ENCODE measurements around the gene DHRS2. TPM values are rescaled to one million over a fixed set of nuclear protein-coding genes. Genes with fewer than 3 reads are reported as not detected.
"Not testable (repeated sequence)": the region's sequence is repeated elsewhere in the genome, so short reads cannot be mapped to it uniquely, and the experiment has no call there.

Gene DHRS2
- total RNA-seq, 2 donors from 2014 or later = 1.3 to 3.3 TPM

DNA sequence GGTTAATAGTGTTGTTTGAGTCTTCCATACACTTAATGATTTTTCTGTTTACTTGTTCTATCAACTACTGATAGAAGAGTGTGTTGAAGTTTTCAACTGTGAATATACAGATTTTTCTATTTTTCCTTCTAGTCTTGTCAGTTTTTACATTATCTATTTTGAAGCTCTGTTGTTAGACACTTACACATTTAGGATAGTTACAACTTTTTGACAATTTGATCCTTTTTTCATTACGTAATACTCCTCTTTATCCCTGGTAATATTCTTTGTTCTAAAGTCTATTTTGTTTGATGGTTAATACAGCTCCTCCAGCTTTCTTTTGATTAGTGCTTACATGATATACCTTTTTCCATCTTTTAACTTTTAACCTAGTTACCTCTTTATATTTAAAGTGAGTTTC, 45.2 kb downstream of the DHRS2 start:
- 88 to 90% methylated on average over 1 of the region's 1 CpG for WGBS, 2 donors
- Histone ChIP-seq H3K4me3 (no peak overlapping the region), H3K36me3 (replicated peaks in 1 of 2; ENCODE audit: insufficient read depth in 1 of 2, low read depth in 2 of 2) (no peaks in the 10 kb centered on the region), H3K27me3 (no peaks in the 10 kb centered on the region), H3K9me3 (no peaks in the 10 kb centered on the region), H3K4me1 (no peaks in the 10 kb centered on the region), H3K27ac (no peak overlapping the region)
- ATAC-seq (no peak), DNase-seq (no peak)
- intact Hi-C loops (cut with DNase I) = no loop called here
- TF ChIP-seq, protein P1, sequence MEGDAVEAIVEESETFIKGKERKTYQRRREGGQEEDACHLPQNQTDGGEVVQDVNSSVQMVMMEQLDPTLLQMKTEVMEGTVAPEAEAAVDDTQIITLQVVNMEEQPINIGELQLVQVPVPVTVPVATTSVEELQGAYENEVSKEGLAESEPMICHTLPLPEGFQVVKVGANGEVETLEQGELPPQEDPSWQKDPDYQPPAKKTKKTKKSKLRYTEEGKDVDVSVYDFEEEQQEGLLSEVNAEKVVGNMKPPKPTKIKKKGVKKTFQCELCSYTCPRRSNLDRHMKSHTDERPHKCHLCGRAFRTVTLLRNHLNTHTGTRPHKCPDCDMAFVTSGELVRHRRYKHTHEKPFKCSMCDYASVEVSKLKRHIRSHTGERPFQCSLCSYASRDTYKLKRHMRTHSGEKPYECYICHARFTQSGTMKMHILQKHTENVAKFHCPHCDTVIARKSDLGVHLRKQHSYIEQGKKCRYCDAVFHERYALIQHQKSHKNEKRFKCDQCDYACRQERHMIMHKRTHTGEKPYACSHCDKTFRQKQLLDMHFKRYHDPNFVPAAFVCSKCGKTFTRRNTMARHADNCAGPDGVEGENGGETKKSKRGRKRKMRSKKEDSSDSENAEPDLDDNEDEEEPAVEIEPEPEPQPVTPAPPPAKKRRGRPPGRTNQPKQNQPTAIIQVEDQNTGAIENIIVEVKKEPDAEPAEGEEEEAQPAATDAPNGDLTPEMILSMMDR (IDR thresholded peaks at IDR 0.05) = no peak
- no peak for TF ChIP-seq POLR2A (IDR thresholded peaks at IDR 0.05)

DNA sequence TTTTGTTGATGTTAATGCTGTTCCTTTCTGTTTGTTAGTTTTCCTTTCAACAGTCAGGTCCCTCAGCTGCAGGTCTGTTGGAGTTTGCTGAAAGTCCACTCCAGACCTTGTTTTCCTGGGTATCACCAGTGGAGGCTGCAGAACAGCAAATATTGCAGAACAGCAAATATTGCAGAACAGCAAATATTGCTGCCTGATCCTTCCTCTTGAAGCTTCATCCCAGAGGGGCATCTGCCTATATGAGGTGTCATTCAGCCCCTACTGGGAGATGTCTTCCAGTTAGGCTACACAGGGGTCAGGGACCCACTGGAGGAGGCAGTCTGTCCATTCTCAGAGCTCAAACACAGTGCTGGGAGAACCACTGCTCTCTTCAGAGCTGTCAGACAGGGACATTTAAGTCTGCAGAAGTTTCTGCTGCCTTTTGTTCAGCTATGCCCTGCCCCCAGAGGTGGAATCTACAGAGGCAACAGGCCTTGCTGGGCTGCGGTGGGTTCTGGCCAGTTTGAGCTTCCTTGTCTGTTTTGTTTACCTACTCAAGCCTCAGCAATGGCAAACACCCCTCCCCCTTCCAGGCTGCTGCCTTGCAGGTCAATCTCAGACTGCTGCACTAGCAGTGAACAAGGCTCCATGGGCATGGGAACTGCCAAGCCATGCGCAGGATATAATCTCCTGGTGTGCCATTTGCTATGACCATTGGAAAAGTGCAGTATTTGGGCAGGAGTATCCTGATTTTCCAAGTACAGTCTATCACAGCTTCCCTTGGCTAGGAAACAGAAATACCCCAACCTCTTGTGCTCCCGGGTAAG, 53.7 kb downstream of the DHRS2 start:
- H3K9me3 ChIP-seq; H3K36me3 ChIP-seq (replicated peaks in 1 of 2; ENCODE audit: insufficient read depth in 1 of 2, low read depth in 2 of 2); H3K27ac ChIP-seq; intact Hi-C loops (cut with DNase I); H3K4me3 ChIP-seq; ATAC-seq; H3K27me3 ChIP-seq: not testable (repeated sequence)
- 66 to 70% methylated on average over 3 of the region's 3 CpGs for WGBS, 2 donors
- peak in 1 of 4 donors; percentile 47 for DNase-seq
- H3K4me1 ChIP-seq = peaks cover 29% of the 10 kb centered on the region

DNA sequence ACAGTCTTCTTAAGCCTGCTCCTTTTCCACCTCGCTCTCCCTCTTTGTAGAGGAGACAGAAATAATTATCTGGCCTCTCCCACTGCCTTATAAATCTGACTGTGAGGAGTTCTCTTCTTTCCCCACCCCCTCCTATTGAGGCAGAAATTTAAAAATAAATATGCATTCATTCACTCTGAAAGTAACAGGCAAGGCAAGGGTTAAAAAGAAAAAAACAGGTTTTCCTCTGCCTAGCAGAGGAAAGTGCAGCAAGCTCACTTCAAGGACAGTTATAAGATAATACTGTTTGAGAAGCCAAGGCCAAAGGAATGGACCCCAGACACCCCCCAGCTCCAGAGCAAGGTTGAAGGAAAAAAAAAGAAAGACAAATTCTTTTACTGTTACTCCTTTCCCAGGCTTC, 56.3 kb downstream of the DHRS2 start:
- intact Hi-C loops (cut with DNase I) = no loop called here
- no peaks in the 10 kb centered on the region for H3K27me3 ChIP-seq
- no peaks in the 10 kb centered on the region for H3K9me3 ChIP-seq
- peaks cover 46% of the 10 kb centered on the region for H3K4me1 ChIP-seq
- H3K4me3 ChIP-seq = no peak overlapping the region
- DNase-seq (no peak), ATAC-seq (no peak)
- H3K36me3 ChIP-seq (replicated peaks in 1 of 2; ENCODE audit: insufficient read depth in 1 of 2, low read depth in 2 of 2) = no peaks in the 10 kb centered on the region
- TF ChIP-seq, protein P1 (IDR thresholded peaks at IDR 0.05) = no peak
- no peak for TF ChIP-seq POLR2A (IDR thresholded peaks at IDR 0.05)
- WGBS, 2 donors = 83 to 100% methylated on average over 1 of the region's 1 CpG
- peak overlapping the region in 1 of 4 donors; percentile 32 for H3K27ac ChIP-seq

DNA sequence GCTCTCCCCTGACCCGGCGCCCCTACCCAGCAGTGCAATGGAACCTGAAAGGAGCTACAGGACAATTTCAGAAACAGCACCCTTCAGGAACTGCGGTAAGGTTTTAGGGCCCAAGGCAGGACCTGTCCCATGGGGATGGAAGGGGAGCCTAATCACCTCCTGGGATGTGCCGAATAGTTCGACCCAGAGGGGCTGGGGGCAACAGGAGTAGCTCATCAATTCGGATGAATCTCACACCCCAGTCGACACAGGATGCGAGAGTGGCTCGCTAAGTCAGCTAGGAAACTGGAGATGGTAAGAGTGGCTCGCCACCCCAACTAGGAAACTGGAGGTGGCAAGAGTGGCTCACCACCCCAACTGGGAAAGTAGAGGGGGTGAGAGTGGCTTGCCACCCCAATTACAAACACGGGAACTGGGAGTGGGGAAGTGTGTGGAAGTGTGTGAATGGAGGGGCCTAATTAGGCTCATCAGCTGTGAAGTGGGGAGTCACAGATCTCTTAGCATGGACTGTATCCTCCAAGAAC, 57.1 kb downstream of the DHRS2 start:
- H3K27ac ChIP-seq = peak overlapping the region in 1 of 4 donors; percentile 32
- TF ChIP-seq POLR2A (IDR thresholded peaks at IDR 0.05) = no peak
- TF ChIP-seq, protein P1 (IDR thresholded peaks at IDR 0.05) = no peak
- H3K4me3 ChIP-seq = no peak overlapping the region
- no peaks in the 10 kb centered on the region for H3K9me3 ChIP-seq
- intact Hi-C loops (cut with DNase I) = no loop called here
- WGBS, 2 donors = 78 to 81% methylated on average over 9 to 11 of the region's 11 CpGs
- ATAC-seq (no peak), DNase-seq (no peak)
- H3K4me1 ChIP-seq = peaks cover 55% of the 10 kb centered on the region
- H3K36me3 ChIP-seq (replicated peaks in 1 of 2; ENCODE audit: insufficient read depth in 1 of 2, low read depth in 2 of 2) = no peaks in the 10 kb centered on the region
- no peaks in the 10 kb centered on the region for H3K27me3 ChIP-seq

DNA sequence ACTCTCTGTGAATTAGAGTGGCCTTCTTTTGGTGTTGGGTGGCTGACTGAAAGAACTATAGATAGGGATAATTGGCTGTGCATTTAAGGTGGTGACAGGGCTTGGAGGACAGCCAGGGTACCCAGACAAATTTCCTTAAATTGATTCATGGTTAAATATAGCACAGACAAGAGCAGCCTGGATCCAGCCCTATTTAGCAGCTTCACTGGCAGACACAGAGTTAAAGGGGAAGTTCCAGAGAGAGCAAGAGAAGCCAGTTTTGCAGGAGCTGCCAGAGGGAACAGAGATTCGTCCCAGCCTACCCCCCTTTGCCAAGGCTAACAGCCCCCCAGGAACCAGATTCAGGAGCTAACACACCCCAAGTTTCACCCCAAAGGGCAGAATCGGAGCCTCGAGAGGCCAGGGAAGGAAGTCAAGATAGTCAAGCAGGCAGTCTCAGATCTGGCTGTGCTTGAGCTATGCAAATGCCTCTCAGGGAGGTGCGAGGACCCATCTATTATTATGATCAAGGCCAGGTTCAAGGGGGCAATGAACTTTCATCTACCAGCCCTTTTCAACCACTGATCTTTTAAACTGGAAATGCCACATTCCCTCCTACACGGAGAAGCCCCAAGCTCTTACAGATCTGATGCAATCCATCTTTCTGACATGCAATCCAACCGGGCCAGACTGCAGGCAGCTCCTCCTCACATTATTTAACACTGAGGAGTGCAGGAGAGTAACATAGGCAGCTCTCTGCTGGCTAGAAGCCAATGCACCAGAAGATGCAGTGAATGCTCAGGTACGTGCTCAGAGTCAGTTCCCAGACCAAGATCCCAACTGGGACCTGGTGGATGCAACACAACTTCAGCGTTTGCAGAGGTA, 58.2 kb downstream of the DHRS2 start:
- ATAC-seq = no peak

More for the DNA sequence above, 58.2 kb downstream of the DHRS2 start:
- intact Hi-C loops (cut with DNase I) = no loop called here
- Histone ChIP-seq H3K27ac (peak overlapping the region in 2 of 4 donors; percentile 37 to 62), H3K9me3 (no peaks in the 10 kb centered on the region), H3K27me3 (no peaks in the 10 kb centered on the region), H3K36me3 (replicated peaks in 1 of 2; ENCODE audit: insufficient read depth in 1 of 2, low read depth in 2 of 2) (no peaks in the 10 kb centered on the region), H3K4me1 (peaks cover 64% of the 10 kb centered on the region), H3K4me3 (no peak overlapping the region)
- DNase-seq = peak in 3 of 4 donors; percentile 3 to 38 (median 37)
- 1 to 12% methylated on average over 8 of the region's 8 CpGs for WGBS, 2 donors
- TF ChIP-seq, protein P1 (IDR thresholded peaks at IDR 0.05) = no peak
- no peak for TF ChIP-seq POLR2A (IDR thresholded peaks at IDR 0.05)
